Cortex of kidney (tissue), 1 donor: ENCODE measurements around the gene ASAP2.
"Not testable (repeated sequence)": the region's sequence is repeated elsewhere in the genome, so short reads cannot be mapped to it uniquely, and the experiment has no call there.

Experiments
- DNase-seq: peaks from one replicate; lab custom pipeline; 2025; lab: John Stamatoyannopoulos, UW

Gene ASAP2

GRCh38 chr2:9251154-9252001 lies 44.8 kb downstream of the ASAP2 start:
- DNase-seq = no peak

- DNase-seq = no peak
These were observed 45.4 kb downstream of the ASAP2 start for GRCh38 chr2:9252002-9252357.

- no peak for DNase-seq
These were observed 48.8 kb downstream of the ASAP2 start for GRCh38 chr2:9255416-9255815.

GRCh38 chr2:9256147-9256546 lies 49.5 kb downstream of the ASAP2 start:
- DNase-seq = no peak

- no peak for DNase-seq
These were observed 50.0 kb downstream of the ASAP2 start for GRCh38 chr2:9256570-9257043.

- no peak for DNase-seq
These were observed 51.9 kb downstream of the ASAP2 start for GRCh38 chr2:9258501-9258900.

GRCh38 chr2:9258953-9259399 lies 52.4 kb downstream of the ASAP2 start:
- DNase-seq = no peak

- no peak for DNase-seq
These were observed 53.9 kb downstream of the ASAP2 start for GRCh38 chr2:9260464-9260918.

GRCh38 chr2:9261231-9261883 lies 54.7 kb downstream of the ASAP2 start:
- no peak for DNase-seq

GRCh38 chr2:9262671-9263171 lies 56.1 kb downstream of the ASAP2 start:
- DNase-seq = no peak

GRCh38 chr2:9263428-9263827 lies 56.8 kb downstream of the ASAP2 start:
- DNase-seq = no peak

GRCh38 chr2:9264301-9264700 lies 57.7 kb downstream of the ASAP2 start:
- no peak for DNase-seq

- DNase-seq = no peak
These were observed 60.1 kb downstream of the ASAP2 start for GRCh38 chr2:9266711-9267110.

- DNase-seq = not testable (repeated sequence)
These were observed 60.7 kb downstream of the ASAP2 start for GRCh38 chr2:9267286-9267685.

GRCh38 chr2:9268301-9269080 lies 61.9 kb downstream of the ASAP2 start:
- no peak for DNase-seq

GRCh38 chr2:9269295-9269694 lies 62.7 kb downstream of the ASAP2 start:
- DNase-seq = no peak

- DNase-seq = no peak
These were observed 63.2 kb downstream of the ASAP2 start for GRCh38 chr2:9269695-9270360.

GRCh38 chr2:9271091-9271490 lies 64.5 kb downstream of the ASAP2 start:
- DNase-seq = no peak

GRCh38 chr2:9271691-9272090 lies 65.1 kb downstream of the ASAP2 start:
- no peak for DNase-seq

GRCh38 chr2:9273486-9274130 lies 67.0 kb downstream of the ASAP2 start:
- no peak for DNase-seq

GRCh38 chr2:9274701-9275343 lies 68.2 kb downstream of the ASAP2 start:
- no peak for DNase-seq
